ENCODE data around the gene TPPP2. TPM values are rescaled to one million over a fixed set of nuclear protein-coding genes. Genes with fewer than 3 reads are reported as not detected.

TPPP2 gene
- total and polyA plus RNA-seq, 2 experiments from 2014 or later = not detected

- Histone ChIP-seq H3K4me1 (ENCODE audit: insufficient read depth) (no peaks in the 10 kb centered on the region), H3K4me3 (no peak overlapping the region), H3K27ac (ENCODE audit: low read depth) (no peak overlapping the region), H3K27me3 (ENCODE audit: insufficient read depth) (no peaks in the 10 kb centered on the region), H3K79me2 (replicated peaks; ENCODE audit: insufficient read depth) (no peaks in the 10 kb centered on the region), H3K4me2 (no peak overlapping the region), H3K9me2 (ENCODE audit: insufficient read depth) (peaks cover 7% of the 10 kb centered on the region; the same call in 1 of the 2 replicates), H2AFZ (no peak overlapping the region), H4K20me1 (replicated peaks; ENCODE audit: insufficient read depth) (no peaks in the 10 kb centered on the region), H3K36me3 (ENCODE audit: insufficient read depth) (no peaks in the 10 kb centered on the region), H3F3A (replicated peaks; ENCODE audit: low read depth) (no peaks in the 10 kb centered on the region)
- H3K9me3 Mint-ChIP-seq = no peaks in the 10 kb centered on the region
- no peak for ATAC-seq
- H3K4me1 Mint-ChIP-seq = no peaks in the 10 kb centered on the region
- no peak for TF ChIP-seq REST (IDR thresholded peaks at IDR 0.05; ENCODE audit: unreplicated experiment)
- no peak for TF ChIP-seq ZNF462 (CRISPR knock-in tag; IDR thresholded peaks at IDR 0.05)
- TF ChIP-seq ETS1 (IDR thresholded peaks at IDR 0.05) = no peak
- TF ChIP-seq JUNB (IDR thresholded peaks at IDR 0.05; ENCODE audit: unreplicated experiment) = no peak
- no peak for TF ChIP-seq STAT1 (IDR thresholded peaks at IDR 0.05; ENCODE audit: unreplicated experiment)
- TF ChIP-seq CREB1 (CRISPR knock-in tag; IDR thresholded peaks at IDR 0.05; ENCODE audit: low read depth) = no peak
- no peak for TF ChIP-seq EZH2phosphoT487 (IDR thresholded peaks at IDR 0.05; ENCODE audit: unreplicated experiment)
- TF ChIP-seq POLR2AphosphoS5 (IDR thresholded peaks at IDR 0.05; ENCODE audit: low read depth) = no peak
- no peak for TF ChIP-seq NANOG (IDR thresholded peaks at IDR 0.05; ENCODE audit: borderline replicate concordance)
- no peak for TF ChIP-seq EZH2 (IDR thresholded peaks at IDR 0.05; ENCODE audit: low read depth, unreplicated experiment)
- no peak for TF ChIP-seq ZNF331 (CRISPR knock-in tag; IDR thresholded peaks at IDR 0.05; ENCODE audit: low read depth)
- TF ChIP-seq ZNF114 (CRISPR knock-in tag; IDR thresholded peaks at IDR 0.05) = no peak
- TF ChIP-seq CTCF (conservative IDR thresholded peaks at IDR 0.05; ENCODE audit: low read depth in 2 of 2) = no peak
- H3K4me3 Mint-ChIP-seq = no peak overlapping the region
- no peak overlapping the region; the same call in 1 of the 2 replicates for H3K27ac Mint-ChIP-seq
- no peaks in the 10 kb centered on the region for H3K27me3 Mint-ChIP-seq (ENCODE audit: insufficient read depth, low read depth, poor library complexity)
- DNase-seq (ENCODE audit: low spot score) = no peak
- no peaks in the 10 kb centered on the region for H3K36me3 Mint-ChIP-seq (ENCODE audit: low read depth)
Measured at GRCh38 chr14:20982646-20983369, 47.2 kb upstream of the TPPP2 start.
